Bronchial epithelial cell (primary cell): ENCODE data around the gene ANKS6. TPM values are rescaled to one million over a fixed set of nuclear protein-coding genes. Genes with fewer than 3 reads are reported as not detected.

Experiments used
- DNase-seq: peaks from one replicate; pipeline ENCODE4 v3.0.0-alpha.2; 2010; ENCODE audit warnings: low read depth
- FAIRE-seq: peaks from 2 replicates; lab custom pipeline; 2011; peaks lifted over from hg19 to GRCh38; lab: Jason Lieb, UNC
- H3K27me3 ChIP-seq: 2 replicates; pipeline ENCODE4 v1.5.1; 2011; ENCODE audit warnings: low read length; ENCODE audit not compliant: control insufficient read depth, insufficient read depth
- H3K36me3 ChIP-seq: 2 replicates; pipeline ENCODE4 v1.5.1; 2011; ENCODE audit warnings: low read length; ENCODE audit not compliant: control insufficient read depth, insufficient read depth
- H3K4me3 ChIP-seq: 2 replicates; pipeline ENCODE4 v1.5.1; 2011; ENCODE audit warnings: mild to moderate bottlenecking, low read depth, low read length, control low read depth
- total RNA-seq: library from RNA; depleted of rRNA; stranded (reverse); fragments of >200 nt; gene quantifications from 2 replicates; pipeline ENCODE4 v1.2.1, GENCODE V29; 2014
- TF ChIP-seq, protein P1 (sequence below): IDR thresholded peaks from 2 replicates; pipeline ENCODE4 v1.5.1; 2011; ENCODE audit warnings: mild to moderate bottlenecking, moderate library complexity, low read length, control low read depth, inconsistent platforms; ENCODE audit not compliant: insufficient read depth, severe bottlenecking

The ANKS6 gene
- total RNA-seq, 1 donor from 2014 or later, result 32.1 TPM

DNA sequence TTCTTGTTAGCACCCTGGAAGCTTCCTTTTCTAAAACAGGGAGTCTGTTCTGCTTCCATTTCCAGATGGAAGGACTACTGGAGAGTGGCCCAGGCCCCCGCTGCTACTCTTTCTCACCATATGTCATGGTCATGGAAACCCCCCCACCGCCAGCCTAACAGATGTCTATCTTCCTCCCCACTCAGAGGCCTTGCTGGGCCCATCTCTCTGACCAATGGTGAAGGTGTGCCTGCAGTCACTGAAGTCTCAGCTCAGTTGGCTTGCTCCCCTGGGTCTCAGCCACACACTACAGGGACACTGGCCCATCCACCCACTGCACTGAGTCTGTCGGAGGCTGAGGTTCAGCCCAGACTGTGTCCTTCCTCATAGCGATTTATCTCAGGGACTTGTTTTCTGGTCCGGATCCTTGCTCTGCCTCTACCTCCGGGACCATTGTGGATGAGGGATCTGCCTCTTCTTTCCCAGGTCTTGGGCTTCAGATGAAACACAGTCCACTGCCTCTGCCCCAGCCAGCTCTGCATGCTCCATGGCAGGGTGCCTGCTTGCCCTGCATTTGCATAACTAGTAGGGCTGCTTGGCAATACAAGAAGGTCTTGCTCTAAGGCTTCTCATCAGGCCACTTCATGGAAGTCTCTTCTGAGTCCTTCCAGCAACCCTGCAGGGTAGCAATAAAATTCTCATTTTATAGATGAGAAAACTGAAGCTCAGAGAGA is 42.0 kb upstream of the ANKS6 start:
- Histone ChIP-seq H3K4me3 (no peak overlapping the region), H3K36me3 (no peaks in the 10 kb centered on the region), H3K27me3 (no peaks in the 10 kb centered on the region)
- no peak for FAIRE-seq
- TF ChIP-seq, protein P1, sequence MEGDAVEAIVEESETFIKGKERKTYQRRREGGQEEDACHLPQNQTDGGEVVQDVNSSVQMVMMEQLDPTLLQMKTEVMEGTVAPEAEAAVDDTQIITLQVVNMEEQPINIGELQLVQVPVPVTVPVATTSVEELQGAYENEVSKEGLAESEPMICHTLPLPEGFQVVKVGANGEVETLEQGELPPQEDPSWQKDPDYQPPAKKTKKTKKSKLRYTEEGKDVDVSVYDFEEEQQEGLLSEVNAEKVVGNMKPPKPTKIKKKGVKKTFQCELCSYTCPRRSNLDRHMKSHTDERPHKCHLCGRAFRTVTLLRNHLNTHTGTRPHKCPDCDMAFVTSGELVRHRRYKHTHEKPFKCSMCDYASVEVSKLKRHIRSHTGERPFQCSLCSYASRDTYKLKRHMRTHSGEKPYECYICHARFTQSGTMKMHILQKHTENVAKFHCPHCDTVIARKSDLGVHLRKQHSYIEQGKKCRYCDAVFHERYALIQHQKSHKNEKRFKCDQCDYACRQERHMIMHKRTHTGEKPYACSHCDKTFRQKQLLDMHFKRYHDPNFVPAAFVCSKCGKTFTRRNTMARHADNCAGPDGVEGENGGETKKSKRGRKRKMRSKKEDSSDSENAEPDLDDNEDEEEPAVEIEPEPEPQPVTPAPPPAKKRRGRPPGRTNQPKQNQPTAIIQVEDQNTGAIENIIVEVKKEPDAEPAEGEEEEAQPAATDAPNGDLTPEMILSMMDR, result no peak
- DNase-seq, result no peak

DNA sequence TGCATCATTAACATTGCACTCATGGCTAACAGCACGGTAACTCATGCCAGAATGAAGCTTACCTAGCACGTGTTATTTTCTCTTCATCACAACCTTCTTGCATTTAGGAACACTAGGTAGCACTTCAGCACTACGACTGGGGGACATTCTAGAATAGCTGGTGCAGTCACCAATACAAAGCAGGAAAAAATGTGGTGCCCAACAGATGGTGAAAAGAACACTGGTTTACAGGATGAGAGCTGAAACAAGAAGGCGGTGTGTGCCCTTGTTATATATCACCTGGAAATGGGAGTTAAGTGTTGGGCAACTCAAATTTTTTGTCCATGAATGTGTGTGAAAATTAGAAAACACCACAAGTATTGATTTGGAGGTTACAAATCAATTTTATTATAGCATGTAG is 41.2 kb upstream of the ANKS6 start:
- Histone ChIP-seq H3K27me3 (no peaks in the 10 kb centered on the region), H3K4me3 (no peak overlapping the region), H3K36me3 (no peaks in the 10 kb centered on the region)
- DNase-seq, result no peak
- no peak for FAIRE-seq
- TF ChIP-seq, protein P1, result no peak

DNA sequence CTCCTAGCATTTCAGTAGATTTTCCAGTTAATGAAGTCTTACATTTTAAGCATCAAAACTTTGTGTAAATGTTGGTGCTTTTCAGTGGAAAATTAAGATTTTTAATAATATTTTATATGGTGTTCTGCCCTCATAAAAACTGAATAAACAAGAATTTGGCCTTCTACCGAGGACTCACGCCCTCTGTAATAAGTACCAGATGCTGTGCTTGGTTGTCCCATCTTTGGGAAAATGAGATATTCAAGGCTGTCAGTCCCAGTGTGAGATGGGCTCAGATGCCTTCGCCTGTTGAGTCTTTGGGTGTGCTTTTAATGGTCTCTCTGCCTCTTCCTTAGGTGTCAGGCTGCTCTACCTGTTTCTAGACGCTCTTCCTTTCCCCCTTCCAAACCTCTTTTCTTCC is 39.9 kb upstream of the ANKS6 start:
- no peak for DNase-seq
- no peak for FAIRE-seq
- no peaks in the 10 kb centered on the region for H3K27me3 ChIP-seq
- H3K36me3 ChIP-seq, result no peaks in the 10 kb centered on the region
- TF ChIP-seq, protein P1, result no peak
- H3K4me3 ChIP-seq, result no peak overlapping the region

DNA sequence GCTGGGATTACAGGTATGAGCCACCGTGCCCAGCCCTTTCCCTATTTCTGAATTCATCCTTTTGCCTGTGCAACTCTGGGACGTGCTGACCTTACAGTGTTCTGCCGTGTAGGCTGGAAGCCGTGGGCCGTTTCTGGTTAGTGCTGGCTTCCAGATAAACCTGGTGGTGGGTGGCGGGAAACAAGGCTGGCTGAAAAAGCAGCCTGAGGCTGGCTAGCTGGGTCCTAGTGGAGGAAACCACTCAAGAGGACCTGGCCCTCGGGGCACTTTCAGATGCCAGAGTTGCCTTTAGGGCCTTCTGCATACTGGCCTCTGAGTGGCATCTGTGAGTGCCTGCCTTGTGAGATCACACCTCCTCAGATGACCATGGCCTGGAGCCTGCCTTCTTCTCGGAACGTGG is 38.0 kb upstream of the ANKS6 start:
- DNase-seq (no peak), FAIRE-seq (no peak)
- Histone ChIP-seq H3K36me3 (no peaks in the 10 kb centered on the region), H3K4me3 (no peak overlapping the region), H3K27me3 (no peaks in the 10 kb centered on the region)
- TF ChIP-seq, protein P1, result no peak

DNA sequence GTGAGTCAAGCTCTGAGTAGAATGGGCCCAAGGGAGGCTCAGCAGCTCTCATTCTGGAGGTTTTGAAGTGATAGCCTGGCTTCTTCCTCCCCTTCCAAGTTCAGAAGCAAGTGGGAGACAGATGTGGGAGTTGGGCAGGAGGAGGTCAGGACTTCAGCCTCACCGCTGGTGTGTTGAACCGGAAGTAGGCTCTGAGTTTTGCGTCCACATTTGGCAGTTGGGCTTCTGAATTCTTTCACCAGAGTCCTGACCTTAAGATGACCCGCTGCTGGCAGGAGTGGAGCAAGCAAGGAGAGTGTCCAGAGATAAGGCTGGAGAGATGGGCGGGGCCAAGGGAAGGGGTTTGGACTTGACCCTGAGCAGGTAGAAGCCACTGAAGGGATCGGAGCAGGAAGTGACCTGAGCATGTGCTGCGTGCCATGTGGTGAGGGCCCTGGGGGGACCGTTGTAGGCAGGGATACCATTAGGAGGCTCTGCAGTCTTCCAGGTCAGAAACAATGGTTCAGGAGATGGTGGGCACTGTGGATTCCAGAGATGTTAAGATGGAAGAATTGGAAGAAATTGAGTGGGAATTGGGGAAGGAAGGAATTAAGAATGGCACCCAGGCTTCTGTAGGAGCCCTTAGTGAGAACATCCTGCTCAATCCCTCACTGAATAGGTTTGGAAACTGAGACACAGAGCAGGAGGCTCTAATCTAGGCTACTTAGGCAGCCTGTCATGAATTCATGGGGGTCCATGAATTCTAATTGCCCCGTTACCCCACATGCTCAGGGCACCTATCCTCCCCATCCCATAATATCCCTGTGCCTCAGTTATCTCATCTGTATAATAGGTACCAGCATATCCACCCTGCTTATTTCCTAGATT is 37.0 kb upstream of the ANKS6 start:
- TF ChIP-seq, protein P1, result no peak
- H3K27me3 ChIP-seq, result no peaks in the 10 kb centered on the region
- DNase-seq, result no peak
- no peaks in the 10 kb centered on the region for H3K36me3 ChIP-seq
- H3K4me3 ChIP-seq, result no peak overlapping the region
- FAIRE-seq, result no peak

DNA sequence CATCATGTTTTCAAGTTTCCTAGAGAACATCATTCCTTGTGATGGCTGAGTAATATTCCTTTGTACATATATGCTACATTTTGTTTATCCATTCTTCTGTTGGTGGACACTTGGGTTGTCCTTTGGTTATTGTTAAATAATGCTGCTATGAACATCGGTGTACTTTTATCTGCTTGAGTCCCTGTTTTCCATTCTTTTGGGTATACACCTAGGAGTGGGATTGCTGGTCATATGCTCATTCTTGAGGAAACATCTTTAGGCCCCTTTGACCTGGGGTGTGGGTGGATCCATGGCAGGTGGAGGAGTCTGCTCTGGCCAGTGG is 36.4 kb upstream of the ANKS6 start:
- DNase-seq, result no peak
- no peak for FAIRE-seq
- Histone ChIP-seq H3K36me3 (no peaks in the 10 kb centered on the region), H3K4me3 (no peak overlapping the region), H3K27me3 (no peaks in the 10 kb centered on the region)
- TF ChIP-seq, protein P1, result no peak
